WTC11 (cell line): ENCODE results near the gene GLI1. TPM values are rescaled to one million over a fixed set of nuclear protein-coding genes. Genes with fewer than 3 reads are reported as not detected.
"Not testable (repeated sequence)": the region's sequence is repeated elsewhere in the genome, so short reads cannot be mapped to it uniquely, and the experiment has no call there.

Experiments
- ATAC-seq: fragments of 200-7000 bp; cut with Tn5 transposase; 2 replicates; pipeline ENCODE4 v1.10.0; 2021; ENCODE audit warnings: mild to moderate bottlenecking, moderate library complexity
- CTCF ChIA-PET: fragments of 300-600 bp; sonication (Branson Sonifier 250); formaldehyde crosslinking; loops from one replicate; lab custom pipeline; 2021; ENCODE audit warnings: antibody characterized with exemption; lab: Charles Lee
- POLR2A ChIA-PET: fragments of 350-600 bp; sonication (Branson Sonifier 250); formaldehyde crosslinking; loops from one replicate; lab custom pipeline; 2021; ENCODE audit warnings: antibody characterized with exemption; lab: Charles Lee
- DNase-seq: peaks from one replicate; pipeline ENCODE4 v3.0.0; 2021; ENCODE audit warnings: low spot score
- H3K27ac Mint-ChIP-seq: 2 replicates; pipeline ENCODE4 v1.8.0; 2021; ENCODE audit warnings: mixed read lengths
- H3K27me3 Mint-ChIP-seq: 2 replicates; pipeline ENCODE4 v1.8.0; 2021; ENCODE audit warnings: low read depth, mild to moderate bottlenecking, moderate library complexity, mixed read lengths
- H3K36me3 Mint-ChIP-seq: 2 replicates; pipeline ENCODE4 v1.8.0; 2021; ENCODE audit warnings: mixed read lengths
- H3K4me1 Mint-ChIP-seq: 2 replicates; pipeline ENCODE4 v1.8.0; 2022; ENCODE audit warnings: mixed read lengths
- H3K4me3 Mint-ChIP-seq: 2 replicates; pipeline ENCODE4 v1.8.0; 2021; ENCODE audit warnings: mild to moderate bottlenecking, moderate library complexity, mixed read lengths
- H3K9me3 Mint-ChIP-seq: 2 replicates; pipeline ENCODE4 v1.8.0; 2021; ENCODE audit warnings: mixed read lengths
- ATF2 ChIP-seq: sonication (generic); formaldehyde crosslinking; IDR thresholded peaks from 2 replicates; pipeline ENCODE4 v1.8.1; 2022; ENCODE audit warnings: low read depth, missing genetic modification reagents, borderline replicate concordance
- CBFB ChIP-seq: sonication (generic); formaldehyde crosslinking; IDR thresholded peaks from 2 replicates; pipeline ENCODE4 v1.8.1; 2022; ENCODE audit warnings: mild to moderate bottlenecking, low read depth, missing genetic modification reagents
- E2F1 ChIP-seq: sonication (generic); formaldehyde crosslinking; IDR thresholded peaks from 2 replicates; pipeline ENCODE4 v1.8.0; 2022; ENCODE audit warnings: mild to moderate bottlenecking, missing genetic modification reagents
- FOXJ3 ChIP-seq: sonication (generic); formaldehyde crosslinking; IDR thresholded peaks from 2 replicates; pipeline ENCODE4 v1.9.0; 2021; ENCODE audit warnings: missing genetic modification reagents, mild to moderate bottlenecking, borderline replicate concordance
- FOXP1 ChIP-seq: sonication (generic); formaldehyde crosslinking; IDR thresholded peaks from 2 replicates; pipeline ENCODE4 v1.8.0; 2022; ENCODE audit warnings: missing genetic modification reagents, mild to moderate bottlenecking, moderate library complexity, borderline replicate concordance
- GTF2I ChIP-seq: fragments of 250-450 bp; sonication (Bioruptor Pico); conservative IDR thresholded peaks from 2 replicates; pipeline ENCODE4 v1.4.0; 2021; ENCODE audit warnings: mild to moderate bottlenecking
- IRF2 ChIP-seq: sonication (generic); formaldehyde crosslinking; IDR thresholded peaks from 2 replicates; pipeline ENCODE4 v1.8.0; 2022; ENCODE audit warnings: low read depth, missing genetic modification reagents, borderline replicate concordance
- NFYB ChIP-seq: sonication (generic); formaldehyde crosslinking; conservative IDR thresholded peaks from 2 replicates; pipeline ENCODE4 v1.8.0; 2022; ENCODE audit warnings: low read depth, missing genetic modification reagents
- NR1H2 ChIP-seq: sonication (generic); formaldehyde crosslinking; IDR thresholded peaks from 2 replicates; pipeline ENCODE4 v1.9.0; 2021; ENCODE audit warnings: mild to moderate bottlenecking, moderate library complexity, missing genetic modification reagents
- NR3C1 ChIP-seq: sonication (generic); formaldehyde crosslinking; conservative IDR thresholded peaks from 2 replicates; pipeline ENCODE4 v1.8.1; 2023; ENCODE audit warnings: low read depth, mild to moderate bottlenecking, missing genetic modification reagents
- PREB ChIP-seq: sonication (generic); formaldehyde crosslinking; IDR thresholded peaks from 2 replicates; pipeline ENCODE4 v1.8.1; 2022; ENCODE audit warnings: mild to moderate bottlenecking, missing genetic modification reagents, moderate library complexity, borderline replicate concordance
- SMAD3 ChIP-seq: sonication (generic); formaldehyde crosslinking; IDR thresholded peaks from 2 replicates; pipeline ENCODE4 v1.8.0; 2022; ENCODE audit warnings: missing genetic modification reagents, mild to moderate bottlenecking, borderline replicate concordance
- SMAD4 ChIP-seq: sonication (generic); formaldehyde crosslinking; IDR thresholded peaks from 2 replicates; pipeline ENCODE4 v1.8.0; 2022; ENCODE audit warnings: mild to moderate bottlenecking, missing genetic modification reagents
- ZNF416 ChIP-seq: fragments of 250-450 bp; sonication (Bioruptor Pico); IDR thresholded peaks from 2 replicates; pipeline ENCODE4 v1.9.0; 2021; ENCODE audit warnings: mild to moderate bottlenecking, inconsistent platforms
- ZSCAN18 ChIP-seq: fragments of 250-450 bp; sonication (Bioruptor Pico); IDR thresholded peaks from 2 replicates; pipeline ENCODE4 v2.1.2; 2022; ENCODE audit warnings: mild to moderate bottlenecking, moderate library complexity
- total RNA-seq: library from RNA; stranded (reverse); gene quantifications from 3 replicates; pipeline ENCODE4 v1.2.3, GENCODE V29; 2021

GLI1 gene
- total RNA-seq, 1 experiment from 2014 or later: 16.2 TPM

- H3K9me3 Mint-ChIP-seq: peaks cover 6% of the 10 kb centered on the region
- ChIA-PET POLR2A (no interaction called here), CTCF (interaction anchor here (1.4 kb wide), 1 partner anchor 31 kb away, joined by 8 read pairs; no protein-coding TSS in a partner anchor)
- H3K36me3 Mint-ChIP-seq: peaks cover 60% of the 10 kb centered on the region
- no peak for DNase-seq
- no peaks in the 10 kb centered on the region for H3K27me3 Mint-ChIP-seq
- H3K27ac Mint-ChIP-seq: 0 out of 2 replicates have a peak overlapping the region, but pooled peaks have one; percentile 49
- TF ChIP-seq ATF2 (CRISPR knock-in tag) (no peak), FOXP1 (CRISPR knock-in tag) (0 out of 2 replicates have a peak, but pooled peaks have one; percentile 23)
- H3K4me3 Mint-ChIP-seq: no peak overlapping the region
- H3K4me1 Mint-ChIP-seq: peaks cover 8% of the 10 kb centered on the region
- no peak for ATAC-seq
Observed at GRCh38 chr12:57490126-57490525, 30.5 kb downstream of the GLI1 start.

GRCh38 chr12:57491393-57492280 lies 32.1 kb downstream of the GLI1 start:
- POLR2A ChIA-PET: interaction anchor here (0.6 kb wide), 1 partner anchor 34 kb away, joined by 4 read pairs; no protein-coding TSS in a partner anchor
- Mint-ChIP-seq H3K9me3 (peaks cover 6% of the 10 kb centered on the region), H3K4me3 (no peak overlapping the region; the same call in 1 of the 2 replicates), H3K27me3 (no peaks in the 10 kb centered on the region), H3K27ac (peak overlapping the region; percentile 20; the same call in 1 of the 2 replicates), H3K36me3 (peaks cover 74% of the 10 kb centered on the region), H3K4me1 (peaks cover 8% of the 10 kb centered on the region)
- ATAC-seq (no peak), DNase-seq (no peak)
- TF ChIP-seq NR3C1 (no peak), CBFB (CRISPR knock-in tag) (no peak), PREB (CRISPR knock-in tag) (no peak), ZNF416 (CRISPR knock-in tag) (no peak), SMAD4 (CRISPR knock-in tag) (no peak), NR1H2 (no peak), SMAD3 (CRISPR knock-in tag) (no peak)
- CTCF ChIA-PET: interaction anchor here (1.4 kb wide), 1 partner anchor 33 kb away, joined by 8 read pairs; no protein-coding TSS in a partner anchor

GRCh38 chr12:57495051-57495701 lies 35.6 kb downstream of the GLI1 start:
- H3K4me3 Mint-ChIP-seq, ATAC-seq, POLR2A ChIA-PET, H3K9me3 Mint-ChIP-seq, H3K4me1 Mint-ChIP-seq, H3K27ac Mint-ChIP-seq, H3K27me3 Mint-ChIP-seq, DNase-seq, CTCF ChIA-PET: not testable (repeated sequence)
- H3K36me3 Mint-ChIP-seq: peaks cover 85% of the 10 kb centered on the region

GRCh38 chr12:57496822-57497221 lies 37.2 kb downstream of the GLI1 start:
- Mint-ChIP-seq H3K4me1 (no peaks in the 10 kb centered on the region), H3K4me3 (no peak overlapping the region), H3K36me3 (peaks cover 85% of the 10 kb centered on the region), H3K9me3 (peaks cover 11% of the 10 kb centered on the region), H3K27ac (no peak overlapping the region), H3K27me3 (no peaks in the 10 kb centered on the region)
- TF ChIP-seq GTF2I (CRISPR knock-in tag): no peak
- TF ChIP-seq ZSCAN18 (CRISPR knock-in tag): no peak
- no peak for TF ChIP-seq FOXJ3 (CRISPR knock-in tag)
- no peak for TF ChIP-seq IRF2 (CRISPR knock-in tag)
- TF ChIP-seq NFYB (CRISPR knock-in tag): no peak
- no peak for TF ChIP-seq E2F1
- ChIA-PET CTCF (no interaction called here), POLR2A (interaction anchor here (0.7 kb wide), 1 partner anchor 19 kb away, joined by 4 read pairs; no protein-coding TSS in a partner anchor)
- DNase-seq: no peak
- no peak for ATAC-seq
